Eye (tissue), 1 donor: Measurements from ENCODE around the gene GOPC.
A peak's percentile ranks its signal among the peaks of the same experiment; 100 is the strongest.

Source experiments
- DNase-seq: peaks from one replicate; pipeline ENCODE4 v3.0.0-alpha.2; 2015

Gene GOPC

DNA sequence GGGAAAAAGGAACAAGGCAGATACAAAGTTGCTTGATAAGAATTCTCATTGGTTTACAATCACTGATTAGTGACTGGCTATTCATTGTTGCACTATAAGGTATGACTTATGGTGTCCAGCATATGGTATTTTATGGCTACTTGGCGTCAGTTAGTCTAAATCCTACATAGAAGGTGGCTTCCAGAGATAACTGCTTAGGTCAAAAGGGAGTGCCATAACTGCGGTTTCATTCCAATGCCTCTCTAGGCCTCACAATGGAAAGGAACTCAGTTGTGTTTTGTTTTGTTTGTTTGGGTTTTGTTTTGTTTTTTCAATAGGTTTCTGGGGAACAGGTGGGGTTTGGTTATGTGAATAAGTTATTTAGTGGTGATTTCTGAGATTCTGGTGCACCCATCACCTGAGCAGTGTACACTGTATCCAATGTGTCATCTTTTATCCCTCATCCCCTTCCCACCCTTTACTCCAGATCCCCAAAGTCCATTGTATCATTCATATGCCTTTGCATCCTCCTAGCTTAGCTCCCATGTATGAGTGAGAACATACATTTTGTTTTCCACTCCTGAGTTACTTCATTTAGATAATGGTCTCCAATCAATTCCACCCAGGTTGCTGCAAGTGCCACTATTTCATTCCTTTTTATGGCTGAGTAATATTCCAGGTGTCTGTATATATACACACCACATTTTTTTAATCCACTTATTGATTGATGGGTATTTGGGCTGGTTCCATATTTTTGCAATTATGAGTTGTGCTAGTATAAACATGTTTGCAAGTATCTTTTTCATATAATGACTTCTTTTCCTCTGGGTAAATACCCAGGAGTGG is 7.0 kb downstream of the GOPC start:
- no peak for DNase-seq

DNA sequence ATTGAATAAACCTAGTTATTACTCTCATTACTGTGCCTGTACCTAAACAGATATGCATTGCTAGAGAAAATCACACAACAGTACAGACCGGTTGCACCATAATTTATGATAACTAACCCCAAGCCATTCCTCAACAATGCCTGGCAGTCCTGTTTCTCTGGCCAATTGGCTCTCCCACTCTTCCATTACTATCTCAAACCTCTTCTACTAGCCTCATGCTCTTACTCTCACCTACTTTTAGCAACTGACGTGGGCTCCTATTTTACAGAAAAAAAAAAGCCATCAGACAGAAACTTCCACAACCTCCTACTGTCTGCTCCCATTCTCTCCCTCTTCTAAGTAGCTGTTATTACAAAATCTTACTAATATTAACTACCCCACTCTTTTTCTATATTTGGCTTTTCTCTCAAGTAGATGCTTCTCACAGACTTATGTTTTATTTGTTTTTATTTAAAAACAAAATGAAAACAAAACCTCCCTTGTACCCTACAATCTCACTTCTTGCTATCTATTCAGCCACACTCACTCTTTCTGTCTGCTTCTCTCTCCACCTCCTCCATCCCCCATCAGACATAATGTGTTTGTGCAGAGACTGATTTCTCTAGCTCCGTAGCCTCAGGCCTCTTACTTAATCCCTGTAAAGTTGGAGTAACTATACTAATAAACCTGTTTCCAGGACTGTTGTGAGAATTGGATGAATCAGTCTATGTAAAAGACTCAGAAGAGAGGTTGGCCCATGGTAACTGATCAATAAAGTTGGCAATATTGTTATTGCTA is 9.1 kb downstream of the GOPC start:
- DNase-seq = no peak

- DNase-seq = no peak
These were observed 10.9 kb downstream of the GOPC start for GRCh38 chr6:117591405-117591804.

DNA sequence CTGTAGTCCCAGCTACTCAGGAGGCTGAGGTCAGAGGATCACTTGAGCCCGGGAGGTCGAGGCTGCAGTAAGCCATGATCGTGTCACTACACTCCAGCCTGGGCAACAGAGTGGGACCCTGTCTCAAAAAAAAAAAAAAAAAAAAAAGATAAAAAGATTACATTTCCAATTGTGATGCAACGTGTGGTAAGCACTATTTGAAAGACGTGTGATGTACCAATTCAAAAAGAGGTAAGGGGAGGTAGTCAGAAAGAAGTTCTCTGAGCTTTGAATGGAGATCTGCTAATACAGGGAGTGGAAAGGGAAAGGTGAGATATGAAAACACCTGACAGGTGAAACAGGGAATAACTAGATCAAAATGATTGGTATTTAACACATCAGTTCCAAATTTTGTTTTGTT is 11.9 kb downstream of the GOPC start:
- no peak for DNase-seq

DNA sequence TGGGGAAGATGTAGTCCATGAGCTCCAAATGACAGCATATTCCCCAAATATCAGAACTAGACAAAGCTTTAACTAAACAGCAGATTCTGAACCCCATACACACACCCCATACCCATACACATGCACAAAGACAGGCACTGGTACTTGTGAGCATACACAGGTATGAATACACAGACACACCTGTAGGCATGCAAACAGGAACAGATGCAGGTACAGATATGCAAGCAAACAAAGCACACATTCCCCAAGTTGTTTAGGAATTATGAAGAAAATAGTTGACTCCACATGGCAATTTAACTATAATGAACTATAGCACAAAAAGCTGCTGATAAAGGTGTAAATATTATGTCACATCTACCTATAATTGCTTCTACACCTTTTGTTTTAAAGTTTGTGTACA is 16.7 kb downstream of the GOPC start:
- DNase-seq = no peak

- no peak for DNase-seq
These were observed 28.1 kb downstream of the GOPC start for GRCh38 chr6:117574198-117574597.

DNA sequence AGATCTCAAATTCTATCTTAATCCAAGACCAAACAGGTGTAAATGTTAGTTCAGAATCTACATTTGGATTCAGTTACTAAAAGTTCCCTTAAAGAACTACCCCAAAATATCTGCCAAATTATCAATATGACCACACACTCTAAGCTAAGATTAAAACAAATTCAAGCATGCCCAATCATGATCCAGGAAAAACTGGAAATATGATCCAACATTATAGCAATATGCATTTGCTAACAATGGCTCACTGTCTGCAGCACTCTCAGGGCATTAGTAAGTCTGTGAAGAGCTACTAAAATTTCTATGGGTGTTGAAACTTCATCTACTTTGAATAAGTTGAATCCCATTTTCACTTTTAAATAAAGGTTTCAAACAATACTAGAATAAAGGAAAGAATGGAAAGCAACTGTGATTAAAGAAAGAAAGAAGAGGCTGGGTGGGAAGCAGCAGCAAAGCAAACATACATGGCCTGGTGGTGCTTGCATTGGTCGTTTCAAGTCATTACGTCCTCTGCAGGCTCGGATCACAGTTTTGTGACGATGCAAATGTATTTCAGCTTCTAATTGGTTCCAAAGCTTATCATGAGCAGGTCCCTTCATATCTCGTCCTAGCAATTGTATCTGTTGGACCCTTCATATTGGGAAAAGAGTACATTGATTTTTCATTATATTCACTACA is 29.2 kb downstream of the GOPC start:
- DNase-seq = no peak

DNA sequence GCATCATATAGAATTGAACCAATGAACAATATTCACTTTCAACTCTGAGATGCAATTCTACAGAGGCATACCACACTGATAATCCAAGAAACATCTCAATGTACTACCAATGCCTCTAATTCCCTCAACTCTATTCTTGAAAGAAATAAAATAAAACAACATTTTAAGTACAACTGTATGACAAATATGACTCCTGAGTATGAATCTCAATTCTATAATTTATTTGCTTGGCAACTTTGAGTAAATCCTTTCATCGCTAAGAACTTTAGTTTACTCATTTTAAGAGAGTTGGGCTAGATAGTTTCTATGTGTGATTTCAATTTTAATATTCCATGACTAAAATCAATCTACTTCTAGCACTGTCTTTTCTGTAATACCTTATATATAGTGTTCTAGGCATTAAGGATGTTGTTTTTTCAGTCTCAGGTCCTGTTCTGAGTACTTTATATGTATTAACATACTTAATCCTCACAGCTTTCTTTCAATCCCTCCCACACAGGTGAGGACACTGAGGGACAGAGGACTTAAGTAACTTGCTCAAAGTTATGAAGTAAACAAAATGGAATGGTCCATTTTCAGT is 33.4 kb downstream of the GOPC start:
- DNase-seq = no peak

DNA sequence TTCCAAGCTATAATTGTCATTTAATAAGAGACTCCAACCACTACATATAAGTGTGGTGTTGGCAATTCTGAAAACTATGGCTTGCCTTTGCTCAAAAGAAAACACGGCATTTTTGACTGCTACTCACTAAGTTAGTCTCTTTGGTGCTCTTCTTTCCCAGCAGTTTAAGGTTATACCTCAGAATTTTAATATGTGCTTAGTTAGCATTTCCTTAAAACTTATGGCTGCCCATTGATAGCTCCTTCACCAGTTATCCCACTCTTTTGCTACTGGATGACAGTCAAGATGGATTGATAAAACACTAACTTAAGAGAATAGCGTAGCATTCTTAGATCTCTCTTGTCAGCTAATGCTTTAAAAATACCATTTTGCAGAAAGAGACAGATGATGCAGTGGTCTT is 34.1 kb downstream of the GOPC start:
- DNase-seq = no peak

GRCh38 chr6:117564681-117565080 is 37.6 kb downstream of the GOPC start:
- no peak for DNase-seq

DNA sequence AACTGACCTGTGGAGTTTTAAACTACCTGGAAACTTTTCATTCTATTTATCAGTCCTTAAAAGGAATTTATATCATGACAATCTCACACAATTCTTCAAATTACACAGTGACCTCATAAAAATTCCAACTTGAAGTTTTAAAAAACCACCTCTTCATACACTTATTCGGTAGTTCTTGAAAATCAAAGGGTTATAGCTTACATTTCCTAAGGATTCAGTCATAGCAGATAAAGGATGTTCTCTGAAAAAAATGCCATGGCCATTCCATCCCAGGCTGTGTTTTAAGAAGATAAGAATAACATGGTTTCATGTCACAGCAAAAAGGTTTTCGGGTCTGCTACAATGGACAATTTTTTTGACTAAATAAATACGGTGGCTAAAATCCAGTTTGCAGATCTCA is 41.2 kb downstream of the GOPC start:
- no peak for DNase-seq

DNA sequence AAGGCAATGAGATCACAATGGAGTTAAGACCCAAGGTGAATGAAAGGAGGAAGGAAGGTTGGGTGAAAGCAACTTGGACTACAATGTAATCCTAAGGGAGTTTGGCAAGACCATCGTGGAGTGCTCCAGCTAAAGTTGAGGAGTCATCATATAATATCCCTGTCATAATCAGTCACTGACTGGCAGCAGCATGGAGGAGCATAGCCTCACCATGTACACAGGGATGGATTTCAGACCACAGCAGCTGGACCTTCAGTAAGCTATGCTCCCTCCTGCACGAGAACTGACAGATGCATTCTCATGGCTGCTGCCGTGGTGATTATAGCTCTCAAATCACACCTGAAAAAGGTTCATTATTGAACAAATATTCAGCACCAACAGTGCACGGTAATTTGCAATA is 43.0 kb downstream of the GOPC start:
- DNase-seq = no peak

GRCh38 chr6:117558818-117559217 is 43.5 kb downstream of the GOPC start:
- DNase-seq = no peak

DNA sequence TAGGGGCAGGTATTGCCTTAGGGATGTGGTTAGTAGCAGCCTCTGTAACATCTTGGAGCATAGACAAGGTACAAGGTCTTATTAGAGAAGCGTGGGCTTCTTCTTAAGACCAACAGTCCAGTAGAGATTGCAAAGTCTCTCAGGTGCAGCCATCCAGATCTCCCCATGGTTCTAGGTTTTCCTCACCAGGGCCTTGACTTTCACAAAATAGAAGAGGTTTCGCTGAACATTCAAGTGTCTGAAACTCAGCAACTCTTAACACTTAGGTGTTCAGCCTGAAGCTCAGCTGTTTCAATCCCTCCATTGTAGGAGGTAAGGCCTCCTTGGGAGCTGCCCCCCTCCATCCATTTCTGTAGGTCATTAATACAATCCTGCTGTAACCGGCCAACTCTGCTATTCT is 44.4 kb downstream of the GOPC start:
- no peak for DNase-seq

DNA sequence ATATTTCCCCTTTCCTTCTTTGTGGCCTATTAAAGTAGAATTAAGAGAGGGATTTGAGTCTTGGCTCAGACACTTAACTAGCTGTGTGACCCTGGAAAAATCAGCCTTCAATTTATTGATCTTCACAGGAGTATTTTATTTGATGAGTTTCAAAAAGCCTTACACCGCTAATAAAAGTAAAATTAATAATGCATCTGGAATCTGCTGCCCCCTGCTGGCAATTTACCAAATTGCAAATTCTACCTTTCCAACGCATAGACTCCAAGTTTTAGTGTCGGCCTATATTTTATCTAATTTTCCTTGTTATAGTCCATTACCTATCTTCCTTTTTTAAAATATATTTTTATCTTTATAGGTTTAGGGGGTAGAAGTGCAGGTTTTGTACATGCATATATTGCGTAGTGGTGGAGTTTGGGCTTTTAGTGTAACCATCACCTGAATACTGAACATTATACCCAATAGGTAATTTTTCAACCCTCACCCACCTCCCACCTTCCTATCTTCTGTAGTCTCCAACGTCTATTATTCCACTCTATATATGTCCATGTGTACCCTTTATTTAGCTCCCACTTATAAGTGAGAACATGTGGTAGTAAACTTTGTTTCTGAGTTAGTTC is 46.3 kb downstream of the GOPC start:
- DNase-seq = peak; percentile 80

GRCh38 chr6:117555262-117555849 is 47.0 kb downstream of the GOPC start:
- DNase-seq = no peak

- no peak for DNase-seq
These were observed 49.2 kb downstream of the GOPC start for GRCh38 chr6:117553142-117553541.

DNA sequence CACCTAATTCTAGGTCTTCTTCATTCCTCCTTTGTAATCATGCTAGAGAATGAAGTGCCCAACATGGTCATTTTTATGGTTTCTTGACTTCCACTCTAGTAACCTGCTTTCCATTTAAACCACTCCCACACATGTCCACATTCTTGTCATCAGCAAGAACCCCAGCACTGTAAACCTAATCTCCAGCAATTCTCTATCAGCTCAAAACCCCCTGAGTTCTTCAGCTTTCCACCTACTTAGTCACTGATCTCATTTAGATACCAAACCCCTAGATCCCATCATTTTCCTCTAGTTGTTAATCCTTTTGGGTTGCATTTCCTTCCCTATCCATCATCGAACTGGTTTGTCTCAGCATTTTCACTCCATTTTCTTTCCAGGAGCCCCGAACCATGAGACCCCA is 49.7 kb downstream of the GOPC start:
- no peak for DNase-seq

DNA sequence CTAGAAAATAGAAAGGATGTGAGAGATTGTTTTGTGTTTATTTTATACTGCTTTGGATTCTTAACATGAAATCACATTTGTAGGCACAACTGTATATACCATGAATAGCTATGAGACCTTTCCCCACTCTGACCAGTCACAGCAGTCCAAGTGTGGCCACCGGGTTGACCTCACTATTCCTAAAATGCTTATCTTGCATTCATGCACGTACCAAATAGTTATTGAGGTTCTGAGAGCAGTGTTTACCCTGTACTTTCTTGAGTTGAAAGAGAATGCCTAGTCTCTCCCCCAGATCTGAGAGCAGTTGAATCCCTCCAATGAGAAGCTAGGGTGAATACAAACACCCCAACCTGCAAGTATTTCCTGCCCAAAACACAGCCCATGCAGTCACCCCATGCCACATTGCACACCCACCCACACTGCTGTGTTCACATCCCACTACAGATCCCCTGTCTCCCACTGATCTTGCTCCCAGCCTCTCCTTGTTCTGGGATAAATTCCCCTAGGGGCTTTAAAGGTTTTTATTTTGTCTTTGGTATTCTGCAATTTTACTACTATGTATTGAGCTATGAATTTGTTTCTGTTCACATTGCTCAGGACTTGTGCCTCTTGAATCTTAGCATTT is 51.6 kb downstream of the GOPC start:
- DNase-seq = no peak

DNA sequence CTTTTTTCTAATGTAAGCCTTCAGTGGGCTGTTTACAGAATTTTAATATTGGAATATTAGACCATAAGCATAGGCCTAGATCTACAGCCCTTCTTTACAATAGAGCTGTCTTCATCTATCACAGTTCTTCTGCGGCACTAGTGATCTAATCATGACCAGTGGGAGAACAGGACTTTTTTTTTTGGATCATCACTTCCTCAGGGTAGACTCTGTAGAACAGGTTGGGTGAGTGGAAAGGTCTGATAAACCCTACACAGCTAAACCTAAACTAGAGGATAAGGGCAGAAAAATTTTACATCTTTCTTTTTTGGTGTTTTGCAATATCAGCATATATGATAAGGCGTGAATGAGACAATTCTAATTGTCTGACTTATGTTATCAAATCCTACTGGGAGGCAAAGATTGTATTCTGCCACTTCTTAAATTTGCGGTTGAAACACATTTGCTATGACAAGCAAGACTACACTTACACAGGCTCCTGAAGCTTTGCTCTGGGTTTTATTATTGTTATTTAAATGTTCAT is 52.2 kb downstream of the GOPC start:
- DNase-seq = no peak

DNA sequence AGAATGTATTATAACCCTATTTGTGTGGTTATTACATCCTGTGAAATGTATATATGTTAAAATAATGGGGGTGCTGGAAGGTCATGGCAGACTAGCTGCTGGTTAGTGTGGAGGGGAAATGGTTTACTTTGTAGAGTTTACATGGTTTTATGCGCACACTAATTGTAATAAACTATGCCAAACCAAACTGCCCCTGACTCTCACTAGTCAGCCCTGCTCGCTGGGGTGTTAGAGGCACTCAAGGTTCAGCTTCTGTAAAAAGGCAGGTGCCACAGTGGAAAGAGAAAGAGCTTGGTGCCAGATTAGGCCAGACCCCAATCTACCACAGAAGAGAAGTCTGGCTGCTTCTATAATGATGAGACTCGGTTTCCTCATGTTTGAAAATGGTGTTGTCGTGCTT is 52.7 kb downstream of the GOPC start:
- DNase-seq = no peak

DNA sequence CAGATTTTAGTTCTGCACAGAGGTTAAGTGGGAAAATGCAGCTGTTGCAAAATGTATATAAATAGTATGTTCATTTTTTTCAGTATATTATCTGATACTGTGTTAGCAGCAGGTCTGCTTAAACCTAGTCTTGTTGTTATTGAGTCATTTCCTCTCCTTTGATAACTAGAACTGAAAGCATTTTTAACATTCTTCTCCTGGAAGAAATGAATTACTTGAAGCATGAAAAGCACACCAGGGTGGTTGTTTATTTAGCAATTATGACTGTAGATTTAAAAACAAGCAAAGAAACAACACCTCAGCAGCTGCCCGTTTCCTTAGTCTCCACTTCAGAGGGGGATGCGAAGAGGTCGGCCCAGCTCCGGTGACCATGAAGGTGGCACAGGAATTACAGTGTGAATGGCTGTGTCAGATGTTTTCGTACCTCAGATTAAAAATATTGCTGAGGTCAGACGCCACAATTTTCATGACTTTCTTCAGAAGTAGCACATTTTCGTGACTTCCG is 53.5 kb downstream of the GOPC start:
- DNase-seq = no peak
